Transverse colon (tissue), 3 donors: ENCODE measurements around the gene PLIN4.
A peak's percentile ranks its signal among the peaks of the same experiment; 100 is the strongest.

ENCODE experiments used
- POLR2A ChIP-seq: fragments of 450-650 bp; IDR thresholded peaks from one replicate; pipeline ENCODE4 v1.6.1; 2016; ENCODE audit warnings: antibody characterized with exemption, mild to moderate bottlenecking, moderate library complexity
- TF ChIP-seq, protein P1 (sequence below), 5 experiments: fragments of 200-600 bp in 3 of 5; fragments of 450-650 bp in 2 of 5; sonication (generic) in 3 of 5; IDR thresholded peaks; 1 replicate in 2 of 5; 2 replicates in 3 of 5; pipeline ENCODE4 v1.5.1; 2016 to 2017; ENCODE audit warnings: antibody characterized with exemption in 5 of 5, inconsistent platforms in 3 of 5, mild to moderate bottlenecking in 2 of 5, moderate library complexity in 1 of 5

GRCh38 chr19:4524808-4525562, 6.7 kb upstream of the PLIN4 start:
- TF ChIP-seq, protein P1, sequence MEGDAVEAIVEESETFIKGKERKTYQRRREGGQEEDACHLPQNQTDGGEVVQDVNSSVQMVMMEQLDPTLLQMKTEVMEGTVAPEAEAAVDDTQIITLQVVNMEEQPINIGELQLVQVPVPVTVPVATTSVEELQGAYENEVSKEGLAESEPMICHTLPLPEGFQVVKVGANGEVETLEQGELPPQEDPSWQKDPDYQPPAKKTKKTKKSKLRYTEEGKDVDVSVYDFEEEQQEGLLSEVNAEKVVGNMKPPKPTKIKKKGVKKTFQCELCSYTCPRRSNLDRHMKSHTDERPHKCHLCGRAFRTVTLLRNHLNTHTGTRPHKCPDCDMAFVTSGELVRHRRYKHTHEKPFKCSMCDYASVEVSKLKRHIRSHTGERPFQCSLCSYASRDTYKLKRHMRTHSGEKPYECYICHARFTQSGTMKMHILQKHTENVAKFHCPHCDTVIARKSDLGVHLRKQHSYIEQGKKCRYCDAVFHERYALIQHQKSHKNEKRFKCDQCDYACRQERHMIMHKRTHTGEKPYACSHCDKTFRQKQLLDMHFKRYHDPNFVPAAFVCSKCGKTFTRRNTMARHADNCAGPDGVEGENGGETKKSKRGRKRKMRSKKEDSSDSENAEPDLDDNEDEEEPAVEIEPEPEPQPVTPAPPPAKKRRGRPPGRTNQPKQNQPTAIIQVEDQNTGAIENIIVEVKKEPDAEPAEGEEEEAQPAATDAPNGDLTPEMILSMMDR (IDR thresholded peaks at IDR 0.05), result peak; percentile 43 to 73 (median 57)
- no peak for TF ChIP-seq POLR2A
